ENCODE results near the gene OLFM1.

The OLFM1 gene

GRCh38 chr9:135123126-135123772 is 35.8 kb downstream of the OLFM1 start:
- Histone ChIP-seq H3K27ac (ENCODE audit: poor library complexity, severe bottlenecking) (no peak overlapping the region), H3K36me3 (ENCODE audit: low read depth) (no peaks in the 10 kb centered on the region), H3K4me1 (ENCODE audit: insufficient read depth, poor library complexity, severe bottlenecking) (no peaks in the 10 kb centered on the region), H3K9me3 (ENCODE audit: severe bottlenecking) (no peaks in the 10 kb centered on the region), H3K4me3 (ENCODE audit: severe bottlenecking) (no peak overlapping the region), H3K27me3 (ENCODE audit: insufficient read depth, poor library complexity, severe bottlenecking) (peaks cover 22% of the 10 kb centered on the region)
- no peak for ATAC-seq (ENCODE audit: low read depth)
- TF ChIP-seq, protein P1, sequence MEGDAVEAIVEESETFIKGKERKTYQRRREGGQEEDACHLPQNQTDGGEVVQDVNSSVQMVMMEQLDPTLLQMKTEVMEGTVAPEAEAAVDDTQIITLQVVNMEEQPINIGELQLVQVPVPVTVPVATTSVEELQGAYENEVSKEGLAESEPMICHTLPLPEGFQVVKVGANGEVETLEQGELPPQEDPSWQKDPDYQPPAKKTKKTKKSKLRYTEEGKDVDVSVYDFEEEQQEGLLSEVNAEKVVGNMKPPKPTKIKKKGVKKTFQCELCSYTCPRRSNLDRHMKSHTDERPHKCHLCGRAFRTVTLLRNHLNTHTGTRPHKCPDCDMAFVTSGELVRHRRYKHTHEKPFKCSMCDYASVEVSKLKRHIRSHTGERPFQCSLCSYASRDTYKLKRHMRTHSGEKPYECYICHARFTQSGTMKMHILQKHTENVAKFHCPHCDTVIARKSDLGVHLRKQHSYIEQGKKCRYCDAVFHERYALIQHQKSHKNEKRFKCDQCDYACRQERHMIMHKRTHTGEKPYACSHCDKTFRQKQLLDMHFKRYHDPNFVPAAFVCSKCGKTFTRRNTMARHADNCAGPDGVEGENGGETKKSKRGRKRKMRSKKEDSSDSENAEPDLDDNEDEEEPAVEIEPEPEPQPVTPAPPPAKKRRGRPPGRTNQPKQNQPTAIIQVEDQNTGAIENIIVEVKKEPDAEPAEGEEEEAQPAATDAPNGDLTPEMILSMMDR (IDR thresholded peaks at IDR 0.05; ENCODE audit: poor library complexity, severe bottlenecking) = no peak
- no peak for DNase-seq (ENCODE audit: low spot score)

DNA sequence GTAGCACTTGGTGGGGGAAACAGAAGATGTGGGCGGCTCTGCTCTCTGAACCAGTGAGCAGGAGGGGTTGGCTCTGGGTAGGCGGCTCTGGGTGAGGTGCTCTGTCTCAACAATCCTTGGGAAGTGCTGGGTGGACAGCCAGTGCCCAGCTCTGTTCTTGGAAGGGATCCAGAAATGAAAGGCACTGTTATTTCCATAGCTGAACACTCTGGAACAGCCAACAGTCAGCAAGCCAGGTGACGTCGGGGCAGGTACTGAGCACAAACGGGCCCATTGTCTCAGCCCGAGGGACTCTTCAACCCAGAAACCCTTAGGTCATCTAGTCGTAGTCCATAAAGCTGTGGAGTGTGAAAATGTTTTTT is 36.3 kb downstream of the OLFM1 start:
- ATAC-seq (ENCODE audit: low read depth) = no peak
- H3K4me1 ChIP-seq (ENCODE audit: insufficient read depth, poor library complexity, severe bottlenecking) = no peaks in the 10 kb centered on the region
- TF ChIP-seq, protein P1 (IDR thresholded peaks at IDR 0.05; ENCODE audit: poor library complexity, severe bottlenecking) = no peak
- peaks cover 22% of the 10 kb centered on the region for H3K27me3 ChIP-seq (ENCODE audit: insufficient read depth, poor library complexity, severe bottlenecking)
- DNase-seq (ENCODE audit: low spot score) = no peak
- H3K27ac ChIP-seq (ENCODE audit: poor library complexity, severe bottlenecking) = no peak overlapping the region
- H3K36me3 ChIP-seq (ENCODE audit: low read depth) = no peaks in the 10 kb centered on the region
- H3K4me3 ChIP-seq (ENCODE audit: severe bottlenecking) = no peak overlapping the region
- no peaks in the 10 kb centered on the region for H3K9me3 ChIP-seq (ENCODE audit: severe bottlenecking)

DNA sequence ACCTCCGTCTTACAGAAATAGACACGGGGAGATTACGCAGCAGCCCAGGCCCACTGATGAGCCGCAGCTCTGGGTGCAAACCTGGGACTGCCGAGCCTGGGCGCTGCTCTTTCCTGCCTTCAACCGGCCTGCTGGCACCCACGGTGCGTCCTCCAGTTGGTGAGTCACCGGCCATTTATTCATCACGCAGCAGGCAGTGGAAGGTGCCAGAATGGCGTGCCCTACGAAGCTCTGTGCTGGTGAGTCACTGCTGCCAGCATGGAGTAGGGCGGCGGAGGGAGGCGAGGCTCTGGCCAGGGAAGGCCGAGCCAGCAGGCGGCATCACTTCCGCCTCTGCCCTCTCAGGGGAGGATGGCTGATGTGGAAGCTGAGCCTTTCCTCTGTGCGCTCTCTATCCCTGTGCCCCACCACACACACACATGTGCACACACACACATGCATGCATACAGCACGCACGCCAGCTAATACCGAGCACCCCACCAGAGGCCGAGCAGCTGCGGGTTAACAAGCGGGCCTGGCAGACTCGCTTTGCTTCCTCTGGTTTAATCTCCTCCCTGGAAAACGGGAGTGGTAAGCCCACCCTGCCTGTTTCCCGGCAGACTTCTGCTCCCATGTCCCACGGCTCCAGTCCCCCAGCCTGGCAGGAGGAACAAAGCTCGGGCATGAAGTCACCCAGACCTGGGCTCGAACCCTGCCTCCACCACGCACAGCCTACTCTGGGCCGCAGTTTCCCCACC is 39.2 kb downstream of the OLFM1 start:
- peak; percentile 74; the same call in 2 of the 3 replicates for ATAC-seq (ENCODE audit: low read depth)
- peaks cover 24% of the 10 kb centered on the region for H3K27me3 ChIP-seq (ENCODE audit: insufficient read depth, poor library complexity, severe bottlenecking)

GRCh38 chr9:135127718-135128670 is 40.5 kb downstream of the OLFM1 start:
- ATAC-seq (ENCODE audit: low read depth) = no peak
- Histone ChIP-seq H3K36me3 (ENCODE audit: low read depth) (no peaks in the 10 kb centered on the region), H3K27ac (ENCODE audit: poor library complexity, severe bottlenecking) (no peak overlapping the region), H3K4me3 (ENCODE audit: severe bottlenecking) (no peak overlapping the region), H3K9me3 (ENCODE audit: severe bottlenecking) (no peaks in the 10 kb centered on the region), H3K4me1 (ENCODE audit: insufficient read depth, poor library complexity, severe bottlenecking) (no peaks in the 10 kb centered on the region), H3K27me3 (ENCODE audit: insufficient read depth, poor library complexity, severe bottlenecking) (peaks cover 21% of the 10 kb centered on the region)
- no peak for DNase-seq (ENCODE audit: low spot score)
- TF ChIP-seq, protein P1 (IDR thresholded peaks at IDR 0.05; ENCODE audit: poor library complexity, severe bottlenecking) = no peak

More for the DNA sequence above, 39.2 kb downstream of the OLFM1 start:
- DNase-seq (ENCODE audit: low spot score) = no peak
- H3K9me3 ChIP-seq (ENCODE audit: severe bottlenecking) = no peaks in the 10 kb centered on the region
- H3K4me1 ChIP-seq (ENCODE audit: insufficient read depth, poor library complexity, severe bottlenecking) = no peaks in the 10 kb centered on the region
- no peak overlapping the region for H3K4me3 ChIP-seq (ENCODE audit: severe bottlenecking)
- H3K27ac ChIP-seq (ENCODE audit: poor library complexity, severe bottlenecking) = no peak overlapping the region
- TF ChIP-seq, protein P1 (IDR thresholded peaks at IDR 0.05; ENCODE audit: poor library complexity, severe bottlenecking) = no peak
- no peaks in the 10 kb centered on the region for H3K36me3 ChIP-seq (ENCODE audit: low read depth)

Data from RWPE2 (cell line).